Psoas muscle (tissue), 8 donors: ENCODE results near the gene SLC30A5. TPM values are rescaled to one million over a fixed set of nuclear protein-coding genes. Genes with fewer than 3 reads are reported as not detected.

Source experiments
- ATAC-seq, 4 donors: fragments of 200-7000 bp; cut with Tn5 transposase; one replicate each; pipeline ENCODE4 v1.9.1; 2020; ENCODE audit warnings: moderate library complexity in 3 of 4, mild to moderate bottlenecking in 2 of 4
- DNase-seq, 2 donors: peaks; one replicate each; pipeline ENCODE4 v3.0.0-alpha.2; 2020
- H3K27ac ChIP-seq: fragments of 200-600 bp; one replicate; pipeline ENCODE4 v1.8.0; 2022
- H3K27me3 ChIP-seq, 3 donors: fragments of 200-600 bp in 1 of 3; one replicate each; pipeline versions ENCODE4 v1.6.1 to v1.8.0; 2013 to 2022; ENCODE audit warnings: low read length in 2 of 3, mild to moderate bottlenecking in 2 of 3, moderate library complexity in 1 of 3; ENCODE audit not compliant: insufficient read depth in 3 of 3
- H3K36me3 ChIP-seq, 2 donors: fragments of 200-600 bp in 1 of 2; one replicate each; pipeline versions ENCODE4 v1.6.1 to v1.8.0; 2013 to 2022; ENCODE audit warnings: low read depth in 1 of 2, mild to moderate bottlenecking in 1 of 2, moderate library complexity in 1 of 2; ENCODE audit not compliant: insufficient read depth in 1 of 2
- H3K4me1 ChIP-seq: fragments of 200-600 bp; one replicate; pipeline ENCODE4 v1.8.0; 2022
- H3K4me3 ChIP-seq: fragments of 200-600 bp; one replicate; pipeline ENCODE4 v1.8.0; 2022; ENCODE audit warnings: mild to moderate bottlenecking
- H3K9me3 ChIP-seq: fragments of 200-600 bp; one replicate; pipeline ENCODE4 v1.8.0; 2022
- CTCF ChIP-seq: fragments of 200-600 bp; IDR thresholded peaks from one replicate; pipeline ENCODE4 v1.8.0; 2022; ENCODE audit warnings: antibody characterized with exemption
- WGBS, 3 donors: extraction: QIAGEN DNeasy Blood & Tissue Kit; methylation state at CpG; one replicate each; pipeline versions ENCODE4 v1.1.6 to v1.1.7; 2013; 5-methylcytosine and 5-hydroxymethylcytosine counted together
- intact Hi-C, 2 donors: fragments of 100-400 bp; cut with DNase I; formaldehyde crosslinking; loops; one replicate each; pipeline versions ENCODE4 v1.11.0 to v1.14.2; 2022
- polyA plus RNA-seq, 3 donors: library from polyadenylated mRNA; stranded (reverse); fragments of 200-250 nt; gene quantifications; one replicate each; pipeline ENCODE4 v1.2.3, GENCODE V29; 2013
- total RNA-seq, 4 donors: library from RNA; stranded (reverse); fragmentation: NEBNext Ultra II Directional in 2 of 4; extraction: Animal tissue kit (Norgen Biotek cat#: 25700) in 2 of 4; gene quantifications; one replicate each; pipeline versions ENCODE4 v1.2.1 to v1.2.4, GENCODE V29; 2021 to 2023
- donor health status: healthy with polysubstance abuse.
- donor health status: DM: no; HTN: no; CAD: no; lungs with moderate emphysema.
- donor health status: Bipolar disorder and iron deficiency.
- donor health status: healthy.
- donor health status: DM: yes; HTN: yes; CAD: no.
- donor health status: DM: no; HTN: no; CAD: no.
- donor health status: DM: no; HTN: no; CAD: no.
- donor health status: DM: yes; HTN: yes; CAD: no.

SLC30A5 gene
- total and polyA plus RNA-seq, 7 donors = 11.5 to 21.1 (median 17.7) TPM

- no peak overlapping the region for H3K4me3 ChIP-seq
- no peak for TF ChIP-seq CTCF
- WGBS, 3 donors = 96 to 98% (median 96%) methylated on average over 3 of the region's 3 CpGs
- no peaks in the 10 kb centered on the region for H3K9me3 ChIP-seq
- peaks cover 0 to 32% of the 10 kb centered on the region in 2 donors for H3K36me3 ChIP-seq
- H3K27ac ChIP-seq = no peak overlapping the region
- no peaks in the 10 kb centered on the region for H3K27me3 ChIP-seq
- H3K4me1 ChIP-seq = peaks cover 7% of the 10 kb centered on the region
- intact Hi-C loops = no loop called here
- DNase-seq = no peak
- ATAC-seq = no peak
Observed at GRCh38 chr5:69170969-69171368, 77.2 kb downstream of the SLC30A5 start.

Other genes with a start within 250 kb of the SLC30A5 start
- 1 to 10 TPM; 1.8 to 4.1 (median 2.3) TPM for gene CCNB1, start 73.1 kb downstream of the SLC30A5 start, total RNA-seq
- 10 to 100 TPM in 1 of 3 donors, 1 to 10 TPM in 2; 2.5 to 12.2 (median 6.8) TPM for gene CCNB1, start 73.1 kb downstream of the SLC30A5 start, polyA plus RNA-seq
- 1 to 10 TPM; 1.6 to 4.5 (median 2.8) TPM for gene CENPH, start 95.6 kb downstream of the SLC30A5 start, total RNA-seq
- 1 to 10 TPM; 3.1 to 3.6 (median 3.3) TPM for gene CENPH, start 95.6 kb downstream of the SLC30A5 start, polyA plus RNA-seq
- 10 to 100 TPM; 19.0 to 33.4 (median 29.4) TPM for gene CDK7, start 140.9 kb downstream of the SLC30A5 start, total RNA-seq
- gene CDK7, start 140.9 kb downstream of the SLC30A5 start, polyA plus RNA-seq = 10 to 100 TPM; 35.6 to 66.9 (median 52.1) TPM
- 1 to 10 TPM; 1.7 to 3.6 (median 1.9) TPM for gene CCDC125, start 238.8 kb downstream of the SLC30A5 start, total RNA-seq
- gene CCDC125, start 238.8 kb downstream of the SLC30A5 start, polyA plus RNA-seq = 1 to 10 TPM; 1.1 to 2.6 (median 2.6) TPM